TTC549 (cell line): Measurements from ENCODE around the gene ELMO1.

Source experiments
- FAIRE-seq: peaks from 2 replicates; lab custom pipeline; 2012; peaks lifted over from hg19 to GRCh38; lab: Jason Lieb, UNC

The ELMO1 gene

GRCh38 chr7:36972140-36972518, 476.5 kb downstream of the ELMO1 start:
- FAIRE-seq, result no peak

GRCh38 chr7:36971515-36972139, 477.0 kb downstream of the ELMO1 start:
- FAIRE-seq, result no peak

- FAIRE-seq, result no peak
Observed at GRCh38 chr7:36970551-36971514, 477.8 kb downstream of the ELMO1 start.

GRCh38 chr7:36969376-36969775, 479.3 kb downstream of the ELMO1 start:
- no peak for FAIRE-seq

- FAIRE-seq, result peak; percentile 22
Observed at GRCh38 chr7:36967387-36967786, 481.3 kb downstream of the ELMO1 start.

GRCh38 chr7:36966636-36967035, 482.0 kb downstream of the ELMO1 start:
- no peak for FAIRE-seq

- FAIRE-seq, result no peak
Observed at GRCh38 chr7:36966039-36966438, 482.6 kb downstream of the ELMO1 start.

- no peak for FAIRE-seq
Observed at GRCh38 chr7:36965625-36966024, 483.0 kb downstream of the ELMO1 start.

GRCh38 chr7:36964297-36964696, 484.4 kb downstream of the ELMO1 start:
- FAIRE-seq, result no peak

GRCh38 chr7:36962367-36962766, 486.3 kb downstream of the ELMO1 start:
- no peak for FAIRE-seq

- FAIRE-seq, result no peak
Observed at GRCh38 chr7:36961693-36962092, 487.0 kb downstream of the ELMO1 start.

- no peak for FAIRE-seq
Observed at GRCh38 chr7:36961097-36961496, 487.6 kb downstream of the ELMO1 start.

GRCh38 chr7:36960105-36960504, 488.6 kb downstream of the ELMO1 start:
- FAIRE-seq, result no peak

GRCh38 chr7:36958111-36958733, 490.4 kb downstream of the ELMO1 start:
- no peak for FAIRE-seq

- no peak for FAIRE-seq
Observed at GRCh38 chr7:36957620-36958019, 491.0 kb downstream of the ELMO1 start.

GRCh38 chr7:36956814-36957213, 491.9 kb downstream of the ELMO1 start:
- no peak for FAIRE-seq

GRCh38 chr7:36955456-36956129, 493.1 kb downstream of the ELMO1 start:
- FAIRE-seq, result no peak

- no peak for FAIRE-seq
Observed at GRCh38 chr7:36951257-36951697, 497.4 kb downstream of the ELMO1 start.

- FAIRE-seq, result no peak
Observed at GRCh38 chr7:36949711-36950600, 498.7 kb downstream of the ELMO1 start.

GRCh38 chr7:36946401-36946739, 502.3 kb downstream of the ELMO1 start:
- FAIRE-seq, result no peak

- no peak for FAIRE-seq
Observed at GRCh38 chr7:36945612-36946400, 502.9 kb downstream of the ELMO1 start.
